T-helper 2 cell treated with Interferon-gamma antibody and Interleukin-4, amounts not matched to agents 100 ng/mL and 5 ng/mL, for 36 hours (primary cell): Measurements from ENCODE around the gene ITGB4. TPM values are rescaled to one million over a fixed set of nuclear protein-coding genes. Genes with fewer than 3 reads are reported as not detected.

Experiments used
- intact Hi-C: fragments of 100-400 bp; cut with micrococcal nuclease; formaldehyde crosslinking; loops from one replicate; pipeline ENCODE4 v1.15.1; 2023
- total RNA-seq: library from RNA; stranded (reverse); gene quantifications from 2 replicates; pipeline ENCODE4 v1.2.3, GENCODE V29; 2022

Gene ITGB4
- total RNA-seq, 1 donor from 2014 or later = 1.7 TPM

GRCh38 chr17:75767881-75768280 lies 46.6 kb downstream of the ITGB4 start:
- intact Hi-C loops = no loop called here

GRCh38 chr17:75769536-75769935 lies 48.3 kb downstream of the ITGB4 start:
- intact Hi-C loops = no loop called here

GRCh38 chr17:75771334-75772281 lies 50.3 kb downstream of the ITGB4 start:
- intact Hi-C loops = no loop called here

GRCh38 chr17:75773121-75773807 lies 52.0 kb downstream of the ITGB4 start:
- intact Hi-C loops = no loop called here

GRCh38 chr17:75773808-75774470 lies 52.7 kb downstream of the ITGB4 start:
- intact Hi-C loops = no loop called here

- intact Hi-C loops = no loop called here
Observed at GRCh38 chr17:75774471-75774990, 53.3 kb downstream of the ITGB4 start.

- intact Hi-C loops = loop anchor here (5.0 kb wide), 1 partner anchor 67 kb away; the partner anchor contains the start of gene UNC13D
Observed at GRCh38 chr17:75774991-75775668, 53.9 kb downstream of the ITGB4 start.

- intact Hi-C loops = loop anchor here (5.0 kb wide), 1 partner anchor 66 kb away; the partner anchor contains the start of gene UNC13D
Observed at GRCh38 chr17:75776386-75777295, 55.4 kb downstream of the ITGB4 start.

- intact Hi-C loops = loop anchor here (5.0 kb wide), 1 partner anchor 65 kb away; the partner anchor contains the start of gene UNC13D
Observed at GRCh38 chr17:75777296-75777922, 56.1 kb downstream of the ITGB4 start.

GRCh38 chr17:75778066-75778860 lies 57.0 kb downstream of the ITGB4 start:
- intact Hi-C loops = loop anchor here (5.0 kb wide), 1 partner anchor 64 kb away; the partner anchor contains the start of gene UNC13D

- intact Hi-C loops = loop anchor here (1.0 to 5.0 kb wide), 2 partner anchors 63 to 76 kb away; partner anchors contain the start of genes UNC13D and WBP2
Observed at GRCh38 chr17:75778861-75779249, 57.6 kb downstream of the ITGB4 start.

GRCh38 chr17:75779250-75779986 lies 58.2 kb downstream of the ITGB4 start:
- intact Hi-C loops = loop anchor here (1.0 to 5.0 kb wide), 2 partner anchors 63 to 76 kb away; partner anchors contain the start of genes UNC13D and WBP2

- intact Hi-C loops = loop anchor here (1.0 to 5.0 kb wide), 3 partner anchors 62 to 482 kb away; partner anchors contain the start of genes UNC13D and WBP2
Observed at GRCh38 chr17:75779987-75780889, 59.0 kb downstream of the ITGB4 start.

GRCh38 chr17:75783069-75783783 lies 62.0 kb downstream of the ITGB4 start:
- intact Hi-C loops = loop anchor here (5.0 kb wide), 1 partner anchor 479 kb away; no protein-coding TSS in a partner anchor

GRCh38 chr17:75783803-75784472 lies 62.7 kb downstream of the ITGB4 start:
- intact Hi-C loops = loop anchor here (1.0 to 5.0 kb wide), 3 partner anchors 19 to 478 kb away; partner anchors contain the start of genes GALK1 and WBP2
